GM11168 (cell line): ENCODE data around the gene CCHCR1.
"Not testable (repeated sequence)": the region's sequence is repeated elsewhere in the genome, so short reads cannot be mapped to it uniquely, and the experiment has no call there.

ENCODE experiments used
- in situ Hi-C: fragments of 300-500 bp; cut with MboI; formaldehyde crosslinking; loops from one replicate; pipeline ENCODE4 v1.12.0; 2022; ENCODE audit warnings: low sequenced_read_pairs; ENCODE audit not compliant: unreplicated experiment

Gene CCHCR1

DNA sequence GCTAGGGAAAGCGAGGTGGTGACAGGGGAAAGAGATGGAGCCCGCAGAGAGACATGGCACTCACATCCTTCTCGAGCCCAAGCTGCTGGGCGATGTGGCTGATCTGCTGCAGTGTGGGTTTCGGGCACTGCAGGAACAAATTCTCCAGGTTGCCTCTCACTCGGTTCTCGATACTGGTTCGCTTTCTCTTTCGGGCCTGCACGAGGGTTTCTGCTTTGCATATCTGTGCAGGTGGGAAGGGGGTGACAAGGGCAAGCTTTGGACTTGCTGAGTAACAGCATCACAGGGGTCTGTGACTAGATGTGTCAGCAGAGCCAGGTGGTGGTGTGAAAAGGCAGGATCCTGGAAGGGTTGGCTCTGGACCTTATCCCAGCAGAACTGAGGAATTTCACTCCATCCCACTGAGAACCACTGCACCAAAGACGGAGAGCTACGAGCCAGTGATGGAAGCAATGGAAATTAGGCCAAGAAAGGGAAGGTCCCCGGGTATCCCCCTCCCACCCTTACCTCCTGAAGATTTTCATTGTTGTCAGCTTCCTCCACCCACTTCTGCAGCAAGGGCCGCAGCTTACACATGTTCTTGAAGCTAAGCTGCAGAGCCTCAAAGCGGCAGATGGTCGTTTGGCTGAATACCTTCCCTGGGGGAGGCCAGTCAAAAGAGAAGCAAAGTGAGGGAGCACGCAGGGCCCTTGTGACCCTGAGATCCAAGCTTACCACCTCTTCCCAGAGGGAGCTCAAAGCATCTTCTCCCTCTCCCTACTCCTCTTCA lies 7.6 kb upstream of the CCHCR1 start:
- in situ Hi-C loops, result not testable (repeated sequence)

- in situ Hi-C loops, result not testable (repeated sequence)
Observed at GRCh38 chr6:31164475-31165063, 7.0 kb upstream of the CCHCR1 start.

- in situ Hi-C loops, result no loop called here
Observed at GRCh38 chr6:31163922-31164321, 6.3 kb upstream of the CCHCR1 start.

GRCh38 chr6:31162463-31163165 lies 5.0 kb upstream of the CCHCR1 start:
- in situ Hi-C loops, result no loop called here

- in situ Hi-C loops, result no loop called here
Observed at GRCh38 chr6:31161216-31162126, 3.9 kb upstream of the CCHCR1 start.

- in situ Hi-C loops, result no loop called here
Observed at GRCh38 chr6:31158863-31159855, 1.6 kb upstream of the CCHCR1 start.

DNA sequence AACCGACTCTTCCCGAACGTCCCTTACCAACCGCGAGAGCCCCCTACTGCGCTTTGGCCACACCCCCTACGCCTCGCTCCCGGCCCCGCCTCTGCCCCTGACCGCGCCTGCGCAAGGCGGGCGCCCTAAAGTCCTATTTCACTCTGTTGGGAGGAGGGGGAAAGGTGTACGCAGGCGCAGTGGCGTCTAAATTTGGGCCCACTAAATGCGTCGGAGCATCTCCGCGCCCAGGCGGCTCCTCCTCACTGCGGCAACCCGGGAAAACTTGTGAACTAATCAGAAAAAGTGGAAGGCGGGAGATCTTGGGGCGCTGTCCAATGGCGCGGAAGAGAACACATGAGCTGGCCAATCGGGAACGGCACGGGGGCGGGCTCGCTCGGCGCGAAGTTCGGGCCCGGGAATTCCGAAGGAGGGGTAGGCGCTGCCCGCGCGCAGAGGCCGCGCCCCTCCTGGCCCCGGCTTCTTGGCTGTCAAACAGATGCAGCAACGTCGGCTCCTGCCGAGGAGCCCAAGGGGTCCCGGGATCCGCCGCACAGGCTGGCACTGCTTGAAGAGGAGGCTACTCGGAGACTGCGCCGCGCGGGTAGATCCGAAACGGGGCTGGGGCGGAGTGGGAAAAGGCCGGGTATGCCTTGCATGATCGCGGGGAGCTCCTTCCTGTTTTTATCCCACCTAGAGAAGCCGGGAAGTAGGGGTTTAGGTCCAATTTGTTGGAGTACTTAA lies 699 bp upstream of the CCHCR1 start, which contains the start of gene TCF19:
Gene TCF19 (plus strand): TSS at position 450 of the 723 bp plus-strand sequence. CDS start 881 bp downstream, outside the sequence.
- in situ Hi-C loops, result no loop called here

DNA sequence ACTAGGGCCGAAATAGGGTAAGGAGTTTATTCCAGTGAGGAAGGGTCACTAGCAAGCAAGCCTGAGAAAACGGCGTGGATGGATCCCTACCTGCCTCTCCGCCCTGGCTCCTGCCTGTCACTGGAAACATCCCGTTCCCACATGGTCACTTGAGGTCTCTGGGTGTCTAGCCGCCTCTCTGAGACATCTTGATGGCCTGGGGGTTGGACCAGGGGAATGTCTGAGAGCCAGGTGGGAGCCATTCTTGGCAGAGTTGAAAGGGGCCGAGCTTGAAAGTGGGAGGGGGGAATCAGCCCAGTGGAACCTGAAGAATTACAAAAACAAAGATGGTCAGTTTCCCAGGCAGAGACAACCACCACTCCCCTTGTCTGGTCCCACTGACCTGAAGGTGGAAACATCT lies 961 bp downstream of the CCHCR1 start:
- in situ Hi-C loops, result no loop called here

DNA sequence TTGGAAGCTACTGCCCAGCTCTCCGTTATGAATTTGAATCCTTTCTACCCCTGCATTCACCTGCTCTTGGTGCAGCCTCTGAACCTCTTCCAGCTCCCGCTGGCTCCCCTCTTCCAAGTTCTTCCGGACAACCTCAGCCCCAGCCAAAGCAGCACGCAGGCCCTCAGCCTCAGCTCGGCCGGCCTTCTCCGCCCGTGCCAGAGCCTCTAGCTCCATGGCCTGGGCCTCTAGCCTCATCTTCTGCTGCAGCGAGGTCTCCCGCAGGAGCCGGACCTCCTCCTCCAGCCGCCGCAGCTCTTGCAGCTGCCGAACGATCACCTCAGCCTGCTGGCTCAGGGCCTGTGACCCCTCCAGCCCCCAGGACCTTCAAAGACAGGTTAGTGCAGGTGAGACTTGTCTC lies 3.2 kb downstream of the CCHCR1 start:
- in situ Hi-C loops, result no loop called here

DNA sequence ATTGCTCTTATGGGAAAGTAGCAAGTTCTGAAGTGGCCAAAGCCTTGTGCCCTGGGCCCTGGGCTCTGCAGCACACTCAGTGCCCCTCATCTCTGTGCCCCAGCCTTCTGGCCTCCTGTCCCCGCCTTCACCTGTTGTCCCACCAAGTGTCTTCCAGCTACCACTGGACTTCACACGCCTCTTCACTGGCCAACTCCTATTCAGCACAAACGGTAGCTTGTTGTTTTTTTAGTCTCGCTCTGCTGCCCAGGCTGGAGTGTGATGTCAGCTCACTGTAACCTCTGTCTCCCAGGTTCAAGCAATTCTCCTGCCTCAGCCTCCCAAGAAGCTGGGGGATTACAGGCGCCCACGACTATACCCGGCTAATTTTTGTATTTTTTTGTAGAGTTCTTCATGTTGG lies 4.8 kb downstream of the CCHCR1 start:
- in situ Hi-C loops, result no loop called here

DNA sequence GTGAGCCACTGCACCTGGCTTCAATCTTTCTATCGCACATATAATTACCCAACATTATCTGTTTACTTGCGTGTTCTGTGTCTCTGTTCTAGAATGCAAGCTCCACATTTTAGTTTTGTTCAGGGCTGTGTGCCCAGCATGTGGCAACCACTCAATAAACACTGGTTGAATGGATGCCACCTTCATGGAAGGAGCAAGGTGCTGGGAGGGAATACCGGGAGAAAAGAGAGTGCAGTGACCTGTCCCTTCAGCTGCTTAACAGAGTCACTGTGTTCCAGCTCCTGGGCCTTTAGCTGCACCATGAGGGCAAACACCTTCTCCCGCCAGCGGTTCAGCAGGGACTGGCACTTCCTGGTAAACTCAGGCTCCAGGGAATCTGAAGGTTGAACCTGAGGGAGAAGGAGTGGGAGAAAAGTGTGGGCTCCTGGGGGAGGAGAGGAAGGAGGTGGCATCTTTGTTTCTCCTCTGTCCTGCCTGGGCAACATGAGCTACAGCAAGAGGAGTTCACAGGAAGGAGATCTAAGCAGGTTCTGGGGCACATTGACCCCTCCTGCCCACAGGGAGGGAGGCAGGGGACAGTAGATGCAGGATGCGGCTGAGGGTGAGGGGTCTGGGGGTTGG lies 7.7 kb downstream of the CCHCR1 start:
- in situ Hi-C loops, result no loop called here

- in situ Hi-C loops, result no loop called here
Observed at GRCh38 chr6:31145386-31145785, 12.2 kb downstream of the CCHCR1 start.

GRCh38 chr6:31144970-31145340 lies 12.6 kb downstream of the CCHCR1 start:
- in situ Hi-C loops, result no loop called here

GRCh38 chr6:31144296-31144969 lies 13.2 kb downstream of the CCHCR1 start:
- in situ Hi-C loops, result no loop called here

- in situ Hi-C loops, result no loop called here
Observed at GRCh38 chr6:31143148-31143547, 14.5 kb downstream of the CCHCR1 start.

GRCh38 chr6:31142361-31142761 lies 15.2 kb downstream of the CCHCR1 start:
- in situ Hi-C loops, result no loop called here

DNA sequence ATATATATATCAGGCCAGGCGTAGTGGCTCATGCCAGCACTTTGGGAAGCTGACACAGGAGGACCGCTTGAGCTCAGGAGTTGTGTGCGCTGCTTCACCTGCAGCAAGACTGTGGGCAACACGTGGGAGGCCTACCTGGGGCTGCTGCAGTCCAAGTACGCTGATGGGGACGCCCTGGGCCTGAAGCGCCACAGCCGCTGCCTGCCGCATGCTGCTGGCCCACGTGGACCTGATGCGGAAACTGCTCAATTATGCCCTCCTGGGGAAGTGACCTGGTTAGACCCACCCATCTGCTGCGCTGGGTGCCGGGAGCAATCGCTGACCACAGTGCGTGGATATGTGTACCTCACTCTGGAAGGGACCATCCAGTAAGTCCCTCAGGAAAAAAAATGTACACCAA lies 17.0 kb downstream of the CCHCR1 start:
- in situ Hi-C loops, result no loop called here
